HG03342 (cell line): ENCODE data around the gene TMA7.

ENCODE experiments used
- ATAC-seq: cut with Tn5 transposase; IDR thresholded peaks from one replicate; pipeline ENCODE4 v1.9.1; 2021; ENCODE audit warnings: mild to moderate bottlenecking, moderate library complexity; ENCODE audit not compliant: unreplicated experiment

Gene TMA7

GRCh38 chr3:48492461-48493202, 52.6 kb downstream of the TMA7 start:
- ATAC-seq: no peak

GRCh38 chr3:48493203-48493501, 53.1 kb downstream of the TMA7 start:
- ATAC-seq: no peak
